OCI-LY3 (cell line): ENCODE results near the gene OAT.

ENCODE experiments used
- H2AFZ ChIP-seq: fragments of 200-600, 300-600 bp; shearing (Covaris generic); 2 replicates; pipeline ENCODE4 v1.6.0; 2014; ENCODE audit warnings: antibody characterized with exemption, low read depth, low read length
- H3K27ac ChIP-seq: fragments of 200-600, 300-600 bp; sonication (generic); 2 replicates; pipeline ENCODE4 v1.5.1; 2014; ENCODE audit warnings: mild to moderate bottlenecking, low read length, moderate library complexity, mixed read lengths
- H3K27me3 ChIP-seq: fragments of 200-600, 300-600 bp; sonication (generic); 2 replicates; pipeline ENCODE4 v1.6.1; 2014; ENCODE audit warnings: low read depth, low read length, mixed read lengths
- H3K36me3 ChIP-seq: fragments of 200-600, 300-600 bp; sonication (generic); replicated peaks from 2 replicates; pipeline ENCODE3; 2014; ENCODE audit warnings: low read depth, low read length, mixed read lengths
- H3K4me1 ChIP-seq: fragments of 300-600, 200-600 bp; sonication (generic); 2 replicates; pipeline ENCODE4 v1.6.1; 2014; ENCODE audit warnings: low read length, mixed read lengths
- H3K4me2 ChIP-seq: fragments of 200-600, 300-600 bp; sonication (generic); 2 replicates; pipeline ENCODE4 v1.6.1; 2014; ENCODE audit warnings: low read length, mixed read lengths
- H3K4me3 ChIP-seq: fragments of 300-600, 200-600 bp; sonication (generic); 2 replicates; pipeline ENCODE4 v1.5.1; 2014; ENCODE audit warnings: antibody characterized with exemption, mild to moderate bottlenecking, low read length, moderate library complexity
- H3K79me2 ChIP-seq: fragments of 300-600, 200-600 bp; shearing (Covaris generic); 2 replicates; pipeline ENCODE4 v1.6.1; 2014; ENCODE audit warnings: mild to moderate bottlenecking, low read length, mixed read lengths
- H3K9ac ChIP-seq: fragments of 300-600, 200-600 bp; shearing (Covaris generic); 2 replicates; pipeline ENCODE4 v1.6.0; 2014; ENCODE audit warnings: mild to moderate bottlenecking, low read length, moderate library complexity
- H3K9me3 ChIP-seq: fragments of 200-600, 300-600 bp; shearing (Covaris generic); 2 replicates; pipeline ENCODE4 v1.6.1; 2014; ENCODE audit warnings: low read length, mixed read lengths; ENCODE audit not compliant: insufficient read depth
- H4K20me1 ChIP-seq: fragments of 200-600, 300-600 bp; sonication (generic); 2 replicates; pipeline ENCODE4 v1.6.1; 2016; ENCODE audit warnings: low read length, mixed read lengths; ENCODE audit not compliant: insufficient read depth
- EZH2phosphoT487 ChIP-seq: fragments of 200-600 bp; shearing (Covaris generic); IDR thresholded peaks from 2 replicates; pipeline ENCODE4 v1.6.1; 2018; ENCODE audit warnings: antibody characterized with exemption, mixed run types, low read depth
- TF ChIP-seq, protein P1 (sequence below): fragments of 200-600, 300-600 bp; sonication (generic); IDR thresholded peaks from 2 replicates; pipeline ENCODE4 v1.5.1; 2014; ENCODE audit warnings: antibody characterized with exemption, low read length, low read depth

Gene OAT

DNA sequence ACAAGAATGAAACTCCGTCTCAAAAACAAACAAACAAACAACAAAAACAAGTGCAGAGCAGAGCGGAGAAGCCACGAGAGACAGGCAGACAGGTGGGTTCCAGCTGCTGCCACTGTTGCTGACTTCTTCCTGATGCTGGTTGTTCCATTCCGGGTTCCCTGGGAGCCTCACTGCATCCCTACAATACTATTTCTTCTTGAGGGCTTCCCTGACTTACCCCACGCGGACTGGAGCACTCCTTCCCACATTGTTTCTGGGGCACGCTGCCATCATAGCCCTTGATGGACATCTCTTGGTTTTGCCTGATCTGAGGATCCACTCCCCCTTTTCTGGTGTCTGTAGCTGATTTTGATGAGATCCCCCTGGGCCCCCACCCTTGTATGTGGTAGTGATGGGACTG, 36.7 kb upstream of the OAT start:
- Histone ChIP-seq H3K27me3 (peaks cover 25% of the 10 kb centered on the region), H4K20me1 (no peaks in the 10 kb centered on the region), H3K4me3 (no peak overlapping the region), H3K9me3 (no peaks in the 10 kb centered on the region), H3K36me3 (no peaks in the 10 kb centered on the region), H3K4me1 (no peaks in the 10 kb centered on the region), H3K79me2 (no peaks in the 10 kb centered on the region), H3K9ac (no peak overlapping the region), H2AFZ (no peak overlapping the region), H3K4me2 (no peak overlapping the region), H3K27ac (no peak overlapping the region)
- TF ChIP-seq EZH2phosphoT487 = no peak
- TF ChIP-seq, protein P1, sequence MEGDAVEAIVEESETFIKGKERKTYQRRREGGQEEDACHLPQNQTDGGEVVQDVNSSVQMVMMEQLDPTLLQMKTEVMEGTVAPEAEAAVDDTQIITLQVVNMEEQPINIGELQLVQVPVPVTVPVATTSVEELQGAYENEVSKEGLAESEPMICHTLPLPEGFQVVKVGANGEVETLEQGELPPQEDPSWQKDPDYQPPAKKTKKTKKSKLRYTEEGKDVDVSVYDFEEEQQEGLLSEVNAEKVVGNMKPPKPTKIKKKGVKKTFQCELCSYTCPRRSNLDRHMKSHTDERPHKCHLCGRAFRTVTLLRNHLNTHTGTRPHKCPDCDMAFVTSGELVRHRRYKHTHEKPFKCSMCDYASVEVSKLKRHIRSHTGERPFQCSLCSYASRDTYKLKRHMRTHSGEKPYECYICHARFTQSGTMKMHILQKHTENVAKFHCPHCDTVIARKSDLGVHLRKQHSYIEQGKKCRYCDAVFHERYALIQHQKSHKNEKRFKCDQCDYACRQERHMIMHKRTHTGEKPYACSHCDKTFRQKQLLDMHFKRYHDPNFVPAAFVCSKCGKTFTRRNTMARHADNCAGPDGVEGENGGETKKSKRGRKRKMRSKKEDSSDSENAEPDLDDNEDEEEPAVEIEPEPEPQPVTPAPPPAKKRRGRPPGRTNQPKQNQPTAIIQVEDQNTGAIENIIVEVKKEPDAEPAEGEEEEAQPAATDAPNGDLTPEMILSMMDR = no peak

DNA sequence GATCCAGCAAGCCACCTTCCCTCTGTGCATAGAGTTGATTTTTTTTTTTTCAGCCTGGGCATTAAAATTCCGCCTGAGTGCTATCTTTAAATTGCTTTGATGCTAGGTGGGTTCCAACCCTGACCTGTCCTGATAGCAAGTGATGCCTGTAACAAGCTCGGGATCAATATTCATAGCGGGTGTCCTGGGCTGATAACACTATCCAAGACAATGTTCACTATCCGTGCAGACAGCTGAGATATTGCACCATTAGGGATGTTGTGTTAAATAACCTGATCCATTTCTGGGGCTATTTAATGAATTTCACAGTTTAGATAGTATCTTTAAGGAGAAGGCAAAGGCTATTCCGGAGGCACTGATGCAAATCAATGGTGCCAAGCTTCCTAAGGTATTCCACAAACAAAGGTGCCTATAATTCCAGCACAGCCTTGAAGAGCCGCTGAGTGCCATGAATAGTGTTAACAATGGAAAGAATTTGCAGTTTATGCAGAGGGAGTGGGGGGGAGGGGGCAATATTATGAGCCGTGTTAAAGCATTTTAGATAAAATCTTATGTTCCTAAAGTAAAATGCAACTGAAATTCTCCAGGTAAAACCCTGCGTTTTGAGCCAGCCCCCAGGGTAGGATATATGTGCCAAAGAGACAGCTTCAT, 35.4 kb upstream of the OAT start:
- Histone ChIP-seq H3K9me3 (no peaks in the 10 kb centered on the region), H3K4me3 (no peak overlapping the region), H2AFZ (no peak overlapping the region), H3K27me3 (peaks cover 25% of the 10 kb centered on the region), H3K4me1 (no peaks in the 10 kb centered on the region), H3K4me2 (no peak overlapping the region), H4K20me1 (no peaks in the 10 kb centered on the region), H3K27ac (no peak overlapping the region), H3K36me3 (no peaks in the 10 kb centered on the region), H3K79me2 (no peaks in the 10 kb centered on the region), H3K9ac (no peak overlapping the region)
- no peak for TF ChIP-seq EZH2phosphoT487
- TF ChIP-seq, protein P1 = no peak

DNA sequence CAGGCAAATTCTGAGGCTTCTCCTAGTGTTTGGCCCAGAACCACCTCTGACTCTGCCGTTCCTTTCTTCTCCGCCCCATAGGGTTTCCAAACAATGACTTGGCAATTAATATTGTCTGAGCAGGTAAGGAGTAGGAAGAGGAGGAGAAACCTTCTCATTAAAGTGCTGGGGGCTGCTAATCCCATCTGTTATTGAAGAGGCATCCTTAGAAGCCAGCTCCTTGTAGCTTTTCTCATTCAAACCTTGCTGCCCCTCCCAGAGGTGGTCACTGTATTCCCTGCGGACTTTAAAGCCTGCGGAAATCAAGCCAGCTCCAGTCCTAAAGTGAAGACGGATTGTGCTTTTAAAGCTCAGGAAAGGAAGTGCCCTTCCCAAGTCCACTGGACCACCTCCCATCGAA, 32.6 kb upstream of the OAT start:
- Histone ChIP-seq H2AFZ (no peak overlapping the region), H3K9me3 (no peaks in the 10 kb centered on the region), H3K4me1 (no peaks in the 10 kb centered on the region), H3K4me2 (no peak overlapping the region), H4K20me1 (no peaks in the 10 kb centered on the region), H3K27ac (no peak overlapping the region), H3K79me2 (no peaks in the 10 kb centered on the region), H3K4me3 (no peak overlapping the region), H3K36me3 (no peaks in the 10 kb centered on the region), H3K9ac (no peak overlapping the region), H3K27me3 (peaks cover 21% of the 10 kb centered on the region)
- no peak for TF ChIP-seq EZH2phosphoT487
- TF ChIP-seq, protein P1 = no peak

DNA sequence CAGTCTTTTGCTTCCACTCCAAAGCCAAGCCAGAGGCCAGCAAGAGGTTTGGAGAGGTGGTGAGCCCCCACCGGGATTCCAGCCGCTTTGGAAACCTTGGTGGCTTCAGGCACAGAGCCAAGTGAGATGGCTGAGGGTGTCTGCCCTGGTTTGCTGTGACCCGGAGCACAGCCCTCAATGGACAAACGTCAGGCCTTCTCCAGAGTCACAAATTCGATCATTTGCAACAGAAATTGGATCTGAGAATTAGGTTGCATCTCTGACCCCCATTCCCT, 32.0 kb upstream of the OAT start:
- no peaks in the 10 kb centered on the region for H3K36me3 ChIP-seq
- H3K79me2 ChIP-seq = no peaks in the 10 kb centered on the region
- H4K20me1 ChIP-seq = no peaks in the 10 kb centered on the region
- peaks cover 18% of the 10 kb centered on the region for H3K27me3 ChIP-seq
- no peaks in the 10 kb centered on the region for H3K4me1 ChIP-seq
- H3K4me3 ChIP-seq = no peak overlapping the region
- H3K27ac ChIP-seq = no peak overlapping the region
- no peaks in the 10 kb centered on the region for H3K9me3 ChIP-seq
- no peak overlapping the region for H3K4me2 ChIP-seq
- H2AFZ ChIP-seq = no peak overlapping the region
- TF ChIP-seq EZH2phosphoT487 = no peak
- TF ChIP-seq, protein P1 = no peak
- no peak overlapping the region for H3K9ac ChIP-seq
